Measurements from ENCODE around the gene NRL. TPM values are rescaled to one million over a fixed set of nuclear protein-coding genes. Genes with fewer than 3 reads are reported as not detected.

The NRL gene
- total RNA-seq, 1 experiment from 2014 or later = 1.4 TPM

GRCh38 chr14:24159777-24160498 lies 45.2 kb upstream of the NRL start:
- POLR2A ChIA-PET = no interaction called here
- no peak for ATAC-seq

DNA sequence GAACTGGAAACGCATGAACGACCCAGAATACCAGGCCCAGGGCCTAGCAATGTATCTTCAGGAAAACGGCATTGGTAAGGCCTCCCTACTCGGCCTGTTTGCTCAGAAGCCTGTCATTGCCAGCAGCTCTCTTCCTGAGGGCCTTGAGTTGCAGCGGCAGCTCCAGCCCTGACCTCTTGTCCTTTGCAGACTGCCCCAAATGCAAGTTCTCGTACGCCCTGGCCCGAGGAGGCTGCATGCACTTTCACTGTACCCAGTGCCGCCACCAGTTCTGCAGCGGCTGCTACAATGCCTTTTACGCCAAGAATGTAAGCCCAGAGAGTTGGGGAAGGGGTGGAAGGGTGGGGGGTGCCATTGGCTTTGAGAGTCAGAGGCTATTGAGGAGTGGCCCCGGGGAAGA lies 42.6 kb upstream of the NRL start:
- Histone ChIP-seq H3K4me1 (ENCODE audit: control insufficient read depth, insufficient read depth, low read length) (peaks cover 4% of the 10 kb centered on the region), H3K27ac (ENCODE audit: low read length) (no peak overlapping the region), H3K9me3 (ENCODE audit: control insufficient read depth, insufficient read depth, low read depth, low read length) (no peaks in the 10 kb centered on the region), H3K27me3 (ENCODE audit: control insufficient read depth, insufficient read depth, low read length) (no peaks in the 10 kb centered on the region), H3K36me3 (ENCODE audit: control insufficient read depth, insufficient read depth, low read length) (peaks cover 3% of the 10 kb centered on the region), H3K4me3 (ENCODE audit: low read depth in 2 of 2, low read length in 2 of 2) (no peak overlapping the region)
- in situ Hi-C loops (cut with HindIII; ENCODE audit: low pct_unique_long_range_greater_than_20kb, low sequenced_read_pairs) (no loop called here), intact Hi-C loops (cut with micrococcal nuclease; ENCODE audit: unreplicated experiment) (no loop called here)
- POLR2A ChIA-PET = no interaction called here
- CTCF ChIA-PET = no interaction called here
- no TSS peak for BruUV-seq (replicated peaks)
- TF ChIP-seq SIN3A (IDR thresholded peaks at IDR 0.05; ENCODE audit: borderline replicate concordance, insufficient read depth, low read depth, low read length) (no peak), POLR2AphosphoS5 (IDR thresholded peaks at IDR 0.05; ENCODE audit: low read depth, low read length) (no peak), TCF7L2 (IDR thresholded peaks at IDR 0.05; ENCODE audit: low read depth, low read length) (no peak)
- TF ChIP-seq, protein P1, sequence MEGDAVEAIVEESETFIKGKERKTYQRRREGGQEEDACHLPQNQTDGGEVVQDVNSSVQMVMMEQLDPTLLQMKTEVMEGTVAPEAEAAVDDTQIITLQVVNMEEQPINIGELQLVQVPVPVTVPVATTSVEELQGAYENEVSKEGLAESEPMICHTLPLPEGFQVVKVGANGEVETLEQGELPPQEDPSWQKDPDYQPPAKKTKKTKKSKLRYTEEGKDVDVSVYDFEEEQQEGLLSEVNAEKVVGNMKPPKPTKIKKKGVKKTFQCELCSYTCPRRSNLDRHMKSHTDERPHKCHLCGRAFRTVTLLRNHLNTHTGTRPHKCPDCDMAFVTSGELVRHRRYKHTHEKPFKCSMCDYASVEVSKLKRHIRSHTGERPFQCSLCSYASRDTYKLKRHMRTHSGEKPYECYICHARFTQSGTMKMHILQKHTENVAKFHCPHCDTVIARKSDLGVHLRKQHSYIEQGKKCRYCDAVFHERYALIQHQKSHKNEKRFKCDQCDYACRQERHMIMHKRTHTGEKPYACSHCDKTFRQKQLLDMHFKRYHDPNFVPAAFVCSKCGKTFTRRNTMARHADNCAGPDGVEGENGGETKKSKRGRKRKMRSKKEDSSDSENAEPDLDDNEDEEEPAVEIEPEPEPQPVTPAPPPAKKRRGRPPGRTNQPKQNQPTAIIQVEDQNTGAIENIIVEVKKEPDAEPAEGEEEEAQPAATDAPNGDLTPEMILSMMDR (IDR thresholded peaks at IDR 0.05) = no peak
- TF ChIP-seq, protein P2, sequence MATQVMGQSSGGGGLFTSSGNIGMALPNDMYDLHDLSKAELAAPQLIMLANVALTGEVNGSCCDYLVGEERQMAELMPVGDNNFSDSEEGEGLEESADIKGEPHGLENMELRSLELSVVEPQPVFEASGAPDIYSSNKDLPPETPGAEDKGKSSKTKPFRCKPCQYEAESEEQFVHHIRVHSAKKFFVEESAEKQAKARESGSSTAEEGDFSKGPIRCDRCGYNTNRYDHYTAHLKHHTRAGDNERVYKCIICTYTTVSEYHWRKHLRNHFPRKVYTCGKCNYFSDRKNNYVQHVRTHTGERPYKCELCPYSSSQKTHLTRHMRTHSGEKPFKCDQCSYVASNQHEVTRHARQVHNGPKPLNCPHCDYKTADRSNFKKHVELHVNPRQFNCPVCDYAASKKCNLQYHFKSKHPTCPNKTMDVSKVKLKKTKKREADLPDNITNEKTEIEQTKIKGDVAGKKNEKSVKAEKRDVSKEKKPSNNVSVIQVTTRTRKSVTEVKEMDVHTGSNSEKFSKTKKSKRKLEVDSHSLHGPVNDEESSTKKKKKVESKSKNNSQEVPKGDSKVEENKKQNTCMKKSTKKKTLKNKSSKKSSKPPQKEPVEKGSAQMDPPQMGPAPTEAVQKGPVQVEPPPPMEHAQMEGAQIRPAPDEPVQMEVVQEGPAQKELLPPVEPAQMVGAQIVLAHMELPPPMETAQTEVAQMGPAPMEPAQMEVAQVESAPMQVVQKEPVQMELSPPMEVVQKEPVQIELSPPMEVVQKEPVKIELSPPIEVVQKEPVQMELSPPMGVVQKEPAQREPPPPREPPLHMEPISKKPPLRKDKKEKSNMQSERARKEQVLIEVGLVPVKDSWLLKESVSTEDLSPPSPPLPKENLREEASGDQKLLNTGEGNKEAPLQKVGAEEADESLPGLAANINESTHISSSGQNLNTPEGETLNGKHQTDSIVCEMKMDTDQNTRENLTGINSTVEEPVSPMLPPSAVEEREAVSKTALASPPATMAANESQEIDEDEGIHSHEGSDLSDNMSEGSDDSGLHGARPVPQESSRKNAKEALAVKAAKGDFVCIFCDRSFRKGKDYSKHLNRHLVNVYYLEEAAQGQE (IDR thresholded peaks at IDR 0.05; ENCODE audit: insufficient read depth in 1 of 2, low read depth in 2 of 2, low read length in 1 of 2) = no peak
- no peak for DNase-seq (ENCODE audit: low read depth, low spot score)
- no peak for ATAC-seq

More at GRCh38 chr14:24159777-24160498, 45.2 kb upstream of the NRL start:
- no peaks in the 10 kb centered on the region for H3K27me3 ChIP-seq (ENCODE audit: control insufficient read depth, insufficient read depth, low read length)
- no peak for TF ChIP-seq SIN3A (IDR thresholded peaks at IDR 0.05; ENCODE audit: borderline replicate concordance, insufficient read depth, low read depth, low read length)
- TF ChIP-seq TCF7L2 (IDR thresholded peaks at IDR 0.05; ENCODE audit: low read depth, low read length) = no peak
- no peak for TF ChIP-seq POLR2AphosphoS5 (IDR thresholded peaks at IDR 0.05; ENCODE audit: low read depth, low read length)
- TF ChIP-seq, protein P1 (IDR thresholded peaks at IDR 0.05) = no peak
- TF ChIP-seq, protein P2 (IDR thresholded peaks at IDR 0.05; ENCODE audit: insufficient read depth in 1 of 2, low read depth in 2 of 2, low read length in 1 of 2) = no peak
- DNase-seq (ENCODE audit: low read depth, low spot score) = no peak
- BruUV-seq (replicated peaks) = no TSS peak
- H3K27ac ChIP-seq (ENCODE audit: low read length) = no peak overlapping the region
- no peaks in the 10 kb centered on the region; the same call in none of the 2 replicates for H3K36me3 ChIP-seq (ENCODE audit: control insufficient read depth, insufficient read depth, low read length)
- H3K9me3 ChIP-seq (ENCODE audit: control insufficient read depth, insufficient read depth, low read depth, low read length) = no peaks in the 10 kb centered on the region
- in situ Hi-C loops (cut with HindIII; ENCODE audit: low pct_unique_long_range_greater_than_20kb, low sequenced_read_pairs) = no loop called here
- CTCF ChIA-PET = interaction anchor here (0.6 kb wide), 1 partner anchor 1683 kb away, joined by 6 read pairs; no protein-coding TSS in a partner anchor
- no peak overlapping the region for H3K4me3 ChIP-seq (ENCODE audit: low read depth in 2 of 2, low read length in 2 of 2)
- intact Hi-C loops (cut with micrococcal nuclease; ENCODE audit: unreplicated experiment) = no loop called here
- H3K4me1 ChIP-seq (ENCODE audit: control insufficient read depth, insufficient read depth, low read length) = peaks cover 4% of the 10 kb centered on the region
